Ovary (tissue), 9 donors: Measurements from ENCODE around the gene FITM2. TPM values are rescaled to one million over a fixed set of nuclear protein-coding genes. Genes with fewer than 3 reads are reported as not detected.

Experiments
- DNase-seq, 5 donors: peaks; one replicate each; pipeline ENCODE4 v3.0.0-alpha.2; 2019 to 2020
- H3K27ac ChIP-seq, 2 donors: fragments of 200-600 bp; one replicate each; pipeline versions ENCODE4 v1.5.1 to v1.8.0; 2019 to 2022
- H3K27me3 ChIP-seq: fragments of 200-600 bp; one replicate; pipeline ENCODE4 v1.8.0; 2022
- H3K36me3 ChIP-seq: fragments of 200-600 bp; sonication (generic); one replicate; pipeline ENCODE4 v1.5.1; 2019
- H3K4me1 ChIP-seq: one replicate; pipeline ENCODE4 v1.8.1; 2013; ENCODE audit warnings: mild to moderate bottlenecking, moderate library complexity; ENCODE audit not compliant: insufficient read depth
- H3K4me3 ChIP-seq: fragments of 200-600 bp; sonication (generic); one replicate; pipeline ENCODE4 v1.5.1; 2017
- H3K9me3 ChIP-seq, 2 donors: fragments of 200-600 bp in 1 of 2; sonication (generic) in 1 of 2; one replicate each; pipeline versions ENCODE4 v1.5.1 to v1.8.1; 2013 to 2019; ENCODE audit warnings: mild to moderate bottlenecking in 1 of 2, moderate library complexity in 1 of 2
- EP300 ChIP-seq: sonication (generic); formaldehyde crosslinking; IDR thresholded peaks from one replicate; pipeline ENCODE4 v1.6.1; 2017; ENCODE audit warnings: antibody characterized with exemption
- POLR2A ChIP-seq: fragments of 450-650 bp; IDR thresholded peaks from one replicate; pipeline ENCODE4 v1.6.1; 2017; ENCODE audit warnings: antibody characterized with exemption, mild to moderate bottlenecking, moderate library complexity
- WGBS, 3 donors: extraction: QIAGEN DNeasy Blood & Tissue Kit in 1 of 3; methylation state at CpG; one replicate each; pipeline versions ENCODE4 v1.1.5 to v1.1.7; 2013 to 2017; 5-methylcytosine and 5-hydroxymethylcytosine counted together
- intact Hi-C, 4 donors: fragments of 100-400 bp; cut with DNase I; formaldehyde crosslinking; loops; one replicate each; pipeline versions ENCODE4 v1.11.0 to v1.15.1; 2022 to 2023
- polyA plus RNA-seq, 2 donors: library from polyadenylated mRNA; stranded (reverse); fragments of 200-250 nt in 1 of 2; fragments of 350-450 nt in 1 of 2; fragmentation: Illumina TruSeq in 1 of 2; extraction: RNeasy Lipid Tissue Mini Kit (QIAGEN cat#74804) in 1 of 2; gene quantifications; one replicate each; pipeline ENCODE4 v1.2.3, GENCODE V29; 2013 to 2014
- total RNA-seq, 7 donors: library from RNA; depleted of rRNA in 2 of 7; stranded (reverse); fragments of >200 nt in 2 of 7; fragmentation: NEBNext Ultra II Directional in 3 of 7; extraction: Animal tissue kit (Norgen Biotek cat#: 25700) in 3 of 7; gene quantifications; one replicate each; pipeline versions ENCODE4 v1.1.0 to v1.2.4, GENCODE V29; 2016 to 2023
- TF ChIP-seq, protein P1 (sequence below), 3 donors: fragments of 450-650 bp in 2 of 3; fragments of 200-600 bp in 1 of 3; IDR thresholded peaks; one replicate each; pipeline versions ENCODE4 v1.5.1 to v1.8.0; 2016 to 2022; ENCODE audit warnings: antibody characterized with exemption in 3 of 3, mild to moderate bottlenecking in 1 of 3
- donor health status: DM: no; HTN: no; CAD: no; lungs with moderate emphysema.
- donor health status: DM: no; HTN: no; CAD: no.
- donor health status: Bipolar disorder and iron deficiency.
- donor health status: DM: yes; HTN: yes; CAD: no.
- donor health status: DM: no; HTN: no; CAD: no.
- donor health status: DM: yes; HTN: yes; CAD: no.

Gene FITM2
- total and polyA plus RNA-seq, 9 donors = 3.6 to 15.4 (median 8.0) TPM

DNA sequence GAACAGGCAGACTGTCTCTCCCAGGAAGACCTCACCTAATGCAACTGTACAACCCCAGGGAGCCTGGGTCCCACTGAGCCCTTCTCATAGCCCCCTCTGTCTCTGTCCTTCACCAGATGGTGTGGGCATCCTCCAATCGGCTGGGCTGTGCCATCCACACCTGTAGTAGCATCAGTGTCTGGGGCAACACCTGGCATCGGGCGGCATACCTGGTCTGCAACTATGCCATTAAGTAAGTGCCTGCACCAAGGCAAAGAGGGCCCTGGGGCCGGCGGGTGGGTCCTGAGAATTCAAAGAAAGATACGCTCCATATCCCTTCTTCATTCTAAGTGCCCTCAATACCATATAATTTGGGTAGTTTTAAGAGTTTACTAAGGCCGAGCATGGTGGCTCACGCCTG is 34.1 kb upstream of the FITM2 start:
- WGBS, 3 donors = 92 to 95% (median 93%) methylated on average over 8 of the region's 8 CpGs
- Histone ChIP-seq H3K4me1 (no peaks in the 10 kb centered on the region), H3K9me3 (no peaks in the 10 kb centered on the region), H3K4me3 (no peak overlapping the region), H3K27ac (no peak overlapping the region), H3K27me3 (no peaks in the 10 kb centered on the region), H3K36me3 (no peaks in the 10 kb centered on the region)
- intact Hi-C loops = no loop called here
- DNase-seq = no peak
- TF ChIP-seq, protein P1, sequence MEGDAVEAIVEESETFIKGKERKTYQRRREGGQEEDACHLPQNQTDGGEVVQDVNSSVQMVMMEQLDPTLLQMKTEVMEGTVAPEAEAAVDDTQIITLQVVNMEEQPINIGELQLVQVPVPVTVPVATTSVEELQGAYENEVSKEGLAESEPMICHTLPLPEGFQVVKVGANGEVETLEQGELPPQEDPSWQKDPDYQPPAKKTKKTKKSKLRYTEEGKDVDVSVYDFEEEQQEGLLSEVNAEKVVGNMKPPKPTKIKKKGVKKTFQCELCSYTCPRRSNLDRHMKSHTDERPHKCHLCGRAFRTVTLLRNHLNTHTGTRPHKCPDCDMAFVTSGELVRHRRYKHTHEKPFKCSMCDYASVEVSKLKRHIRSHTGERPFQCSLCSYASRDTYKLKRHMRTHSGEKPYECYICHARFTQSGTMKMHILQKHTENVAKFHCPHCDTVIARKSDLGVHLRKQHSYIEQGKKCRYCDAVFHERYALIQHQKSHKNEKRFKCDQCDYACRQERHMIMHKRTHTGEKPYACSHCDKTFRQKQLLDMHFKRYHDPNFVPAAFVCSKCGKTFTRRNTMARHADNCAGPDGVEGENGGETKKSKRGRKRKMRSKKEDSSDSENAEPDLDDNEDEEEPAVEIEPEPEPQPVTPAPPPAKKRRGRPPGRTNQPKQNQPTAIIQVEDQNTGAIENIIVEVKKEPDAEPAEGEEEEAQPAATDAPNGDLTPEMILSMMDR (IDR thresholded peaks at IDR 0.05) = no peak
- no peak for TF ChIP-seq EP300
- TF ChIP-seq POLR2A = no peak

DNA sequence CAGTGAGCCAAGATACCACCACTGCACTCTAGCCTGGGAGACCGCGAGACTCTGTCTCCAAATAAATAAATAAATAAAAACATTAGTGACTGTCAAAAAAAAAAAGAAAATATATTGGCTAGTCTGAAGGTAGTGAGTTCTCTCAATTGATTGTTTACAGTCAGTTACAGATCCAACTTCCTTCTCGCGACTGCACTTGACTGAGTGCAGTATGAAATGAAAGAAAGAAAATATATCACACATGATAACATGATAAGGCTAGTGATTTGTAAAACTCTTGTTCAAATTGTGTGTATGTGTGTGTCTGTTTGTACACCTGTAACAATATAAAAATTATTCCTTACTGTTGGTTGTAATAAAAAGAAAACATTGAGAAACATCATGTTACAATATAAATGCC is 33.7 kb upstream of the FITM2 start:
- no peaks in the 10 kb centered on the region for H3K9me3 ChIP-seq
- H3K27me3 ChIP-seq = no peaks in the 10 kb centered on the region
- 79 to 87% (median 85%) methylated on average over 4 of the region's 4 CpGs for WGBS, 3 donors
- intact Hi-C loops = no loop called here
- no peak overlapping the region for H3K4me3 ChIP-seq
- no peak for TF ChIP-seq EP300
- TF ChIP-seq POLR2A = no peak
- TF ChIP-seq, protein P1 (IDR thresholded peaks at IDR 0.05) = no peak
- no peak overlapping the region for H3K27ac ChIP-seq
- no peak for DNase-seq
- H3K4me1 ChIP-seq = no peaks in the 10 kb centered on the region
- no peaks in the 10 kb centered on the region for H3K36me3 ChIP-seq

DNA sequence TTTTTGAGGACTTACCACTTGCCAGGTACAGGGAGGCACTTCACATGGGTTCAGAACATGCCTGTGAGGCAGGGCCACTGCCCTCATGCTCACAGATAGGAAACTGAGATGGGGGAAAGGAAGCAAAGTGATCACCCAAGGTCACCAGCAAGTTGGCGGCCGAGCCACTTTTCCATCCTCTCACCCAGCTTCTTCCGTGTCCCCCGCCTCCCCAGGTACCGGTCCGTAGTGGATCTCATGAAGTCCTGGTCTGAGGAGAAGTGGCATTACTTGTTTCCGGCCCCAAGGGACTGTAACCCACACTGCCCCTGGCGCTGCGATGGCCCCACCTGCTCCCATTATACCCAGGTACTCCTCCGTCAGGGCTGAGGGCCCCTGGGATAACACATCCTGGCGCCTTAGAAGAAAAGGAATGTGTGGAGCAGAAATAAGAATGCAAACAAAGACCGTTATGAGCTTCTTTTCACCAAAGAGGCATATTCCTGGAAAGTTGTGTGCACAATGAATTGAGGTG is 32.2 kb upstream of the FITM2 start:
- Histone ChIP-seq H3K4me3 (no peak overlapping the region), H3K9me3 (no peaks in the 10 kb centered on the region), H3K36me3 (no peaks in the 10 kb centered on the region), H3K27ac (no peak overlapping the region), H3K27me3 (no peaks in the 10 kb centered on the region), H3K4me1 (no peaks in the 10 kb centered on the region)
- DNase-seq = no peak
- WGBS, 3 donors = 53 to 66% (median 53%) methylated on average over 12 of the region's 12 CpGs
- intact Hi-C loops = no loop called here
- TF ChIP-seq POLR2A = no peak
- TF ChIP-seq, protein P1 (IDR thresholded peaks at IDR 0.05) = no peak
- no peak for TF ChIP-seq EP300

DNA sequence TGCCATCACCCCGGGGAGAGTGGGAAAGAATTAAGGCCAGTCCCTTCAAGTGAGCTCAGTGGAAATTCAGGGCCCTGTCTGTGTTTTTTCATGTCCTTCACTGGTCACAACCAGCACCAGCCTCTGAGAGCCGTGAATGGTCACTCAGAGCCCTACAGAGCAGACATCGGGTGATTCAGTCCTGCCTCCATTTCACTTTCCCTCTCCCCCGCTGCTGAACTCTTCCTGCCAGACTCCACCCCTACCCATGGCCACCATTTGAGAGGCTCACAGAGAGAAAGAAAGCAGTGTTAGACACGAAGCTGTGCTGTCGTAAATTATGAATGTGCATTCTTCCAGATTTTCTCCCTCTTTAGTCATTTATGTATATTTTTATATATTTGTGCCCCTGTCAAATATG is 31.2 kb upstream of the FITM2 start:
- H3K4me3 ChIP-seq = no peak overlapping the region
- WGBS, 3 donors = 48 to 63% (median 48%) methylated on average over 6 of the region's 6 CpGs

More for the DNA sequence above, 31.2 kb upstream of the FITM2 start:
- intact Hi-C loops = no loop called here
- Histone ChIP-seq H3K27me3 (no peaks in the 10 kb centered on the region), H3K27ac (no peak overlapping the region), H3K9me3 (no peaks in the 10 kb centered on the region), H3K4me1 (no peaks in the 10 kb centered on the region), H3K36me3 (no peaks in the 10 kb centered on the region)
- no peak for DNase-seq
- TF ChIP-seq, protein P1 (IDR thresholded peaks at IDR 0.05) = no peak
- TF ChIP-seq POLR2A = no peak
- no peak for TF ChIP-seq EP300
